HEK293T (cell line): ENCODE measurements around the gene LTO1.

Experiments used
- ARNT ChIP-seq: fragments of 450-650 bp; IDR thresholded peaks from 2 replicates; pipeline ENCODE4 v1.6.1; 2017; ENCODE audit warnings: mild to moderate bottlenecking
- CTBP1 ChIP-seq: fragments of 450-650 bp; IDR thresholded peaks from 2 replicates; pipeline ENCODE4 v1.6.1; 2016; ENCODE audit warnings: borderline replicate concordance
- FOXA1 ChIP-seq: fragments of 450-650 bp; IDR thresholded peaks from 2 replicates; pipeline ENCODE4 v1.6.1; 2016; ENCODE audit warnings: mild to moderate bottlenecking
- FOXK2 ChIP-seq: fragments of 450-650 bp; IDR thresholded peaks from 2 replicates; pipeline ENCODE4 v1.6.1; 2016; ENCODE audit warnings: mild to moderate bottlenecking
- FOXM1 ChIP-seq: fragments of 450-650 bp; IDR thresholded peaks from 2 replicates; pipeline ENCODE4 v1.6.1; 2017; ENCODE audit warnings: mild to moderate bottlenecking, borderline replicate concordance
- HDGF ChIP-seq: fragments of 450-650 bp; IDR thresholded peaks from 2 replicates; pipeline ENCODE4 v1.6.1; 2017; ENCODE audit warnings: antibody characterized with exemption, borderline replicate concordance
- L3MBTL2 ChIP-seq: fragments of 450-650 bp; conservative IDR thresholded peaks from 2 replicates; pipeline ENCODE4 v1.6.1; 2016; ENCODE audit warnings: mild to moderate bottlenecking
- LEF1 ChIP-seq: fragments of 450-650 bp; IDR thresholded peaks from 2 replicates; pipeline ENCODE4 v1.6.1; 2017; ENCODE audit warnings: mild to moderate bottlenecking, borderline replicate concordance
- NFRKB ChIP-seq: fragments of 450-650 bp; IDR thresholded peaks from 2 replicates; pipeline ENCODE4 v1.6.1; 2016; ENCODE audit warnings: mild to moderate bottlenecking, moderate library complexity
- PKNOX1 ChIP-seq: fragments of 450-650 bp; IDR thresholded peaks from 2 replicates; pipeline ENCODE4 v1.6.1; 2016
- SP1 ChIP-seq: fragments of 450-650 bp; IDR thresholded peaks from 2 replicates; pipeline ENCODE4 v1.6.1; 2017
- SUZ12 ChIP-seq: fragments of 450-650 bp; IDR thresholded peaks from 2 replicates; pipeline ENCODE4 v1.6.1; 2016; ENCODE audit warnings: mild to moderate bottlenecking
- TARDBP ChIP-seq: fragments of 450-650 bp; IDR thresholded peaks from 2 replicates; pipeline ENCODE4 v1.6.1; 2016

GRCh38 chr11:69649576-69649900 is 25.6 kb downstream of the LTO1 start:
- no peak for TF ChIP-seq CTBP1
- no peak for TF ChIP-seq FOXK2
- TF ChIP-seq FOXM1, result no peak
- no peak for TF ChIP-seq L3MBTL2
- no peak for TF ChIP-seq LEF1
- no peak for TF ChIP-seq FOXA1
- no peak for TF ChIP-seq SUZ12
- no peak for TF ChIP-seq NFRKB
- no peak for TF ChIP-seq SP1
- TF ChIP-seq ARNT, result no peak
- TF ChIP-seq PKNOX1, result no peak
- no peak for TF ChIP-seq TARDBP
- no peak for TF ChIP-seq HDGF
